Amygdala (tissue), 56 donors: ENCODE results near the gene NAA30.
A peak's percentile ranks its signal among the peaks of the same experiment; 100 is the strongest.

Experiments used
- DNase-seq, 56 donors: peaks; one replicate each; lab custom pipeline; 2025; lab: John Stamatoyannopoulos, UW

The NAA30 gene

GRCh38 chr14:57391517-57392195 is 1.3 kb downstream of the NAA30 start:
- peak in 2 of 56 donors; percentile 3 to 30 for DNase-seq

- no peak for DNase-seq
Measured at GRCh38 chr14:57392830-57393229, 2.4 kb downstream of the NAA30 start.

GRCh38 chr14:57400556-57401494 is 10.4 kb downstream of the NAA30 start:
- no peak for DNase-seq

- no peak for DNase-seq
Measured at GRCh38 chr14:57401501-57401900, 11.1 kb downstream of the NAA30 start.

DNA sequence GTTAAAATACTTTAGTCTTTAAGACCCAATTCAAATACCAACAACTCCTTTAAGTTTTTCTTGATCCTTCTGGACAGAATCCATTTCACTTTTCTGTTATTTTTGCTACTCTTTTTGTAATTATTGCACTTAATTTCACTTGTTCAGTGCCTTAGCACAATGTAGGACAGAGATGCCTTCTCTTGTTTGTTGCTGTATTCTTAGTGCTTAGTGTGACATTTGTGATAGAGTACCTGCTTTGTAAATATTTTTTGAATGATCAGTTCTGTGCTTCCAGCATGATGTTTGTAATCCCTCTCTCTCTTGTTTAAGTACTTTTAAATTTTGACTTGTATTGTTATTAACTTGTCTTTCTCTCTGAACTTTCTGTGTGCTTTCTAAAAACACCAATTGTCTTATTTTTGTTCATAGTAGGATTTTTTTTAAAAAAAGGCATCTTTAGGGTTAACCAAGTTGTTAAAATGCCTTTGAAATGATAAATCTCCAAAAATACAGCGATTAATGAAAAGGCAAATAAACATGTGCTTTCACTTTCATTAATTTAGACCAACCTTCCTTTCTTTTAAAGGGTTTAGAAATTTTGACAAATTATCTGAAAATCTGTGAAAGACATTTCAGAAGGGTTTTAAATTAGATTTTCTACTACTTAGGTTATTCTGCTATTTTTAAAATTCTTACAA is 11.9 kb downstream of the NAA30 start:
- DNase-seq = no peak

GRCh38 chr14:57403521-57403864 is 13.1 kb downstream of the NAA30 start:
- no peak for DNase-seq

DNA sequence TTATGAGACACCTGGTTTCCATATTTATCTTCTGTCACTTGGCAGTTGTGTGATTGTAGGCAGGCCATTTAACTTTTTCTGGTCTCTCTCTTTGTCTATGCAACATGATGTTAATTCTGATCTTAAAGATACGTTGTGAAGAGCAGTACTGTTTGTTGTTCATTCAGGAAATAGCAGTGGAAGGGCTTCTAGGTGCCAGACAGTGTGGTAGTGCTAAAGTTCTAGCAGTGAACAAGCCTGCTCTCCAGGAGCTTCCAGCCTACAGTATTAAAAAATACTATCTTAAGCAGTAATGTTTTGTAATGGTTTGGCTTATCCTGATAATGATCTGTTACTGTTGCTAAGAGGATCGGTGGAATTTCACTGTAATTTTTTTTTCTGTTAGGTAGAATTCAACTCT is 15.2 kb downstream of the NAA30 start:
- DNase-seq = no peak

DNA sequence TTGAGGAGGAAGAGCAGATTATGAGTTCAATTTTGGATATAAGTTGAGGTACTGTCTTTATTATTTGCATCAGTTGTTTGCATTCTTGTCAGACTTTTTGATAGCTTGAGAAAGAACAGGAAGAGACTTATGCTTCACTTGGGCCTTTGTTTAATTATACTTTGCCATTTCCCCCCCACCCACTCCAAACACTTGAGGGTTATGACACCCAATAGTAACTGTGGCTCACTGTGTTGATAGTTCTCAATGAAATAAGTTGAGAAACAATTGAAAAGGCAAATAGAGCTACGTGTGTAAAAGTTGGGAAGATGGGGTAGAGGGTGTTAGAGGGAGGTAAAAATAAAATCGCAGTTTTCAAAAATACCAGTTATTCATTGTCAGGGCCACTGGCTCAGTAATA is 17.7 kb downstream of the NAA30 start:
- no peak for DNase-seq

DNA sequence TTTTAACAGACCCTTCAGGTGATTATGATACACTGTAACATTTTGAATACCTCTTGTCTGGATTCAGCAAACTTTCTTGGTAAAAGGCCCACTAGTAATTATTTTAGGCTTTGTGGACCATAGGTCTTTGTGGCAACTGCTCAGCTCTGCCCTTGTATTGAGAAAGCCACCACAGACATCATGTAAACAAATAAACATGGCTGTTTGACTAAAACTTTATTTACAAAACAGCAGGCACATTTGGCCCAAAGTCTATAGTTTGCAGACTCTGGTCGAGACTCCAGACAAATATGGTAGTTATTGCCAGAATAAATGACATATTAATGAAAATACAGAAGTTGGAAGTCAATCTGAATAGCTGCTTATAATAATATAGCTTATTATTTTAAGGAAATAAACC is 18.2 kb downstream of the NAA30 start:
- DNase-seq = no peak

- DNase-seq = no peak
Measured at GRCh38 chr14:57412341-57412740, 22.0 kb downstream of the NAA30 start.

- DNase-seq = no peak
Measured at GRCh38 chr14:57413849-57414248, 23.5 kb downstream of the NAA30 start.

DNA sequence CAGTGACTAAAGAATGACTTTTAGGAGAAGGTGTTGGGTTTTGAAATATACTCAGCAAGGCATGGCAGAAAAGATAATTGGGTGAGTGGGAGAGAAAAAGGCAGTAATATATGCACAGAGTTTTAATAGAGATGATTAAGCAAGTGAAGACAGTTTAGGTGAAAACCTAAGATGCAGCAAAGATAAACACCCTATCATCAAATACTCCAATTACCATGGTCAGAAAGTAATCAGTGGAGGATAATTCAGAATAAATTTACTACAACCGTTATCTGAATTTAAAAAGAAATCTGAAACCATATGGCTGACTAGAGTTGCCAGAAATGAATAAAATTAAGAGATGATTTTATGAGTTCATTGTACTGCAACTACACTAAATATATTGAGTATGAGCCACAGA is 26.8 kb downstream of the NAA30 start:
- DNase-seq = no peak

GRCh38 chr14:57418999-57419398 is 28.6 kb downstream of the NAA30 start:
- DNase-seq = no peak

- no peak for DNase-seq
Measured at GRCh38 chr14:57420033-57420432, 29.6 kb downstream of the NAA30 start.

DNA sequence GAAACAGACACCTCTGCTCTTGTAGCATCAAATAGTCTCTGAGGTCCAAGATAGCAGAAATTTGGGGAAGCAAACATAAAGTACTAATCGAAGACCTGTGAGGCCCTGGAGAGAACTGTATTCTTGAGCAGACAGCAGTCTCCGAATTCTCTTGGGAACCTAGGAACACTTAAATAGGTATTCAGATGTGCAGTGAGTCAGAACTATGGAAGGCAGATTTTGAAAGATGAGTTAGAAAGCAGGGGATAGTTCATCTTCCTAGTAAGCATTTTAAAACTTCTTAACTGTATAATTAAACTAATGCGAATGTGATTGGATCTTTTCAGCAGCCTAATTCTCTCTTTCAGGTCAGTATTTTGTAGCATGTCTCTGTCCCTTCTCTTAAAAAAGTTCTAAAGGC is 30.6 kb downstream of the NAA30 start:
- DNase-seq = no peak

DNA sequence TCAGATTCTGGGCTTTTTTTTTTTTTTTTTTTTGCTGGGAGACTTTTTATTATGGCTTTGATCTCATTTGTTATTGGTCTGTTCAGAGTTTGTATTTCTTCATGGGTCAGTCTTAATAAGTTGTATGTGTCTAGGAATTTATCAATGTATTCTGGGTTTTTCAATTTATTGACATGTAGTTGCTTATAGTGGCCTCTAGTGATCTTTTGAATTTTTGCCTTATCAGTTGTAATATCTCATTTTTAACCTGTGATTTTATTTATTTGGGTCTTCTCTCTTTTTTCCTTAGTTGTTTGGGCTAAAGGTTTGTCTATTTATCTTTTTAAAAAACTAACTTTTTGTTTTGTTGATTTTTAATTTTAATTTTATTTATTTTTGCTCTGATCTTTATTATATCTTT is 45.5 kb downstream of the NAA30 start:
- DNase-seq = no peak

DNA sequence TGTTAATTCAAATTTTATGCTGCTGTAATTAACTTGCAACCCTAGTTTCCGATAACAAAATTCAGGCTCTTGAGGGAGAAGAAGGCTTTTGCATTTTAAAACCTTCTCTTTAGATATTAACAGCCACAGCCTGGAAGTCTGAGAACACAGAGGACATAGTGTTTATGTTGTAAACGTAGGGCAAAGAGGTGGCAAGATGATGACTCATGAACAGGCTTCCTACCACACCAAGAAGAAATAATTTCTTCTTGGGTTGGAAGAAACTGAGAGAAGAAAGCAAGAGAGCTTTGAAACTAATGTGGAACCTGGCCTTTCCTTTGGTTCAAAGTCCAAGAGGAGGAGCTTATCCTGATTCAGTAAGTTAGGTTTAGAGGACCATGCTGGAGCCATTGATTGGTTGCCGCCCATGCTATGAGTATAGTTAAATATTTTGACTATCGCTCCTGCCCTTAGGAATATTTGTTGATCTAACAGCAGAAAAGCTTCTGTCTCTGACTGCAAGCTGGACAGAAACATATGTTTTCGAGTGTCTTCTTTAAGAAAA is 71.5 kb downstream of the NAA30 start:
- DNase-seq = no peak

- DNase-seq = no peak
Measured at GRCh38 chr14:57462551-57462950, 72.2 kb downstream of the NAA30 start.

DNA sequence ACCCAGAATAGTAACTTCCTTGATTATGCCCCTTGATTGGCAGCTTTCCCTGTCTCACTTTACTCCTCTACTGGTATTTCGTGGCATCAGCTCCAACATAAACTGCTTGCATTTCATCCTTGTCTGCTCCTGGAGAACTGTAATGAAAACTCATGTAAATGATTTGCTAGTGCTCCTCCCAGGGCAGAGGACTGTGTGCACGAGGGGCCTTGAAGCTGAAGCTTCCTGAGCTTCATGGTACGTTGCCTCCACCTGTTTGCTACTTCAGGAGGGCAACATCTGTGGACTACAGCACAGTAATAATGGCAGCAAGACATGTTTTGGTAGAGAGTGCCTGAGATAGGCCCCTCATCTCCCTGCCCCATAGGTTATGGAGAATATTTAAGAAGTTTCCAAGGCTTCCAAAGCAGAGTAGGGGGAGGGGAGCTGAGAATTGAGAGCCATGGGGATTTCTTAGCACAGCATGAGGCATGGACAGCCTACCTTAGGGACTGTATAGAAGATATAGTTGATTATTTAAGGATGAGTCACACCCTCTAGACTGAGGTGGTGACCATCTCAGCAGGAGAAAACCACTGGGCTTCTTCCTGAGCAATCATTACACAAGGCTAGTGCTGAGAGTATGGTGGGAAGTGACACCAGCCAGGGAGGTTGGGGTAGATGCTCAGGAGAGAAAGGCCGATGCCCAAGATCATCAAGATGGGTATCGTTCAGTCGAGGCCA is 73.8 kb downstream of the NAA30 start:
- DNase-seq = no peak
